RWPE1 (cell line): ENCODE data around the gene CST5.
"Not testable (repeated sequence)": the region's sequence is repeated elsewhere in the genome, so short reads cannot be mapped to it uniquely, and the experiment has no call there.

ENCODE experiments used
- CTCF ChIA-PET: fragments of 350-600 bp; sonication (Branson Sonifier 250); formaldehyde crosslinking; extraction: SDS; loops from one replicate; lab custom pipeline; 2021; lab: Yijun Ruan, JAX
- POLR2A ChIA-PET: fragments of 400-600 bp; formaldehyde crosslinking; extraction: SDS; loops from one replicate; lab custom pipeline; 2020; ENCODE audit warnings: antibody characterized with exemption; ENCODE audit not compliant: low non-redundant PET; lab: Yijun Ruan, JAX
- DNase-seq: peaks from one replicate; pipeline ENCODE4 v3.0.0; 2012; ENCODE audit warnings: low spot score
- H3K27ac ChIP-seq: fragments of 450-650 bp; 2 replicates; pipeline ENCODE4 v1.5.1; 2017
- CTCF ChIP-seq: fragments of 450-650 bp; conservative IDR thresholded peaks from 2 replicates; pipeline ENCODE4 v1.5.1; 2017; ENCODE audit warnings: low read depth, mild to moderate bottlenecking

CST5 gene

DNA sequence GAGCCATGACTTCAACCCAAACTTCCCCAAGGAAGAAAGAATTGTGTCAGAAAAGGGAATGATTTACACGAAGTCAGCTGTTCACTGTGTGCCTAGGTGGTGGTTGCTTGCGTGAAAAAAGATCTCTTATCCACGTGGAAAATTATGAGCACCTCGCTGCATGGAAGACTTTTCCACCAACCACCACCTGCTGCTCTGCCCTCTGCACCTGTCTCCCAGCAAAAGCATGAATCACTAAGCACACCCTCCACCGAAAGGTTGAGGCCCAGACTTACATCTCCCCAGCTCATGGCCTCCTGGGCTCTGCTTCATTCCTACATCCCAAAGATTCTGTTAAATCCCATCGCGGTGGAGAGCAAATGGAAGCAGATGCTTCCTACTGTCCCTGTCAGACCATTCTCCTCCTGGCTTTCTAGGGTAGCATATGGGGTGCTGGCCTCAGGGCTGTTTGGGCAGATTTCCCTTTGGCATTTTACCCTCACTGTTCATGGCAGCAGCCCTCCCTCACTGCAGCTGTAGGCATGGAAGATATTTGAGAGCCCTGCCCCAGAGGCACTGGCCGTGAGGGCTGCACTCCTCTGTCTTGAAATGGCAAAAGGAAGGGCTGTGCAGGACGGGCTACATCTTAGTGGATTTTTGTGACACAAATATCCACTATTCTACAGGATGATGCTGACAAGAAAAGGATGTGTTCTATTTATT lies 37.6 kb upstream of the CST5 start:
- no peak for TF ChIP-seq CTCF
- DNase-seq: no peak
- CTCF ChIA-PET: no interaction called here
- POLR2A ChIA-PET: no interaction called here
- no peak overlapping the region for H3K27ac ChIP-seq

DNA sequence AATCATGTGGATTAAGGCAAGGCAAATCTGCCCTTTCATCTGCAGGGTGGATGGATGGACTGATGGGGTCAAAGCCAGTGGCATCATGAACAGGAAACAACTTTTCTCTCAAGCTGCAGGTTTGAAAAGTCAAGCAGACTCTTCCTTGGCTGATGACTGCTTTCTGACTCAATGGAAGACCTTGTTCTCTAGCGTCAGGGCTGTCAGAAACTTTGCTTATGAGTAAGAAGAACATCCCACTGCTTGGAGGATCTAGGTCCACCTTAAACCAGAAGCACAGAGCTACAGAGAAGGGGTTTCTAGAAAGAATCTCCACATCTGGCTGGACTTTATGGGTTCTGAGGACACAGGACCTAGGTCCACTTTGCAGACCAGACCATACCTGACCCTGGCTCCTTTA lies 36.3 kb upstream of the CST5 start:
- no peak for DNase-seq
- no peak overlapping the region for H3K27ac ChIP-seq
- TF ChIP-seq CTCF: no peak
- CTCF ChIA-PET: no interaction called here
- POLR2A ChIA-PET: no interaction called here

DNA sequence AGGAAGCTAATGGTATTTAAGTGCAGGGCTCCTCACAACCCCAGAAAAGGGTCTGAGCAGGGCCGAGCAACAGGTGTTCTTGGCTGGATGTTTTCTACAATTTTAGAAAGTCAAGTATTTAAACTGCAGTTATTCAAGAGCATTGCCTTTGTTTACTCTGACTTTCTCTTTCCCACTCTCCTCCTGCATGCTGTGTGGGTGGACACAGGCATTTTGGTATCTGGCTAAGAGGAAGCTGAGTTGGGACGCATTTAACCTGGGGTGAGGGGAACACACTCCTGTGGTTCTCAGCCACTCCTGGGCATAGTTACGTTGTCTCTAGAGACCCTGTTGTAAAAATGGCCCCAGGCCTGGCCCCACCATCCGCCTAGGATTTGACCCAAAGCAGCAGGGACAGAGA lies 34.9 kb upstream of the CST5 start:
- CTCF ChIA-PET, POLR2A ChIA-PET, H3K27ac ChIP-seq, DNase-seq: not testable (repeated sequence)

- no peak overlapping the region for H3K27ac ChIP-seq
- no peak for DNase-seq
- ChIA-PET CTCF (no interaction called here), POLR2A (no interaction called here)
- no peak for TF ChIP-seq CTCF
Measured at GRCh38 chr20:23910210-23910609, 30.7 kb upstream of the CST5 start.

- ChIA-PET CTCF (no interaction called here), POLR2A (no interaction called here)
- TF ChIP-seq CTCF: no peak
- no peak overlapping the region for H3K27ac ChIP-seq
- DNase-seq: no peak
Measured at GRCh38 chr20:23909390-23909789, 29.8 kb upstream of the CST5 start.

GRCh38 chr20:23907579-23907978 lies 28.0 kb upstream of the CST5 start:
- no peak for TF ChIP-seq CTCF
- CTCF ChIA-PET: no interaction called here
- no peak for DNase-seq
- H3K27ac ChIP-seq: no peak overlapping the region
- POLR2A ChIA-PET: no interaction called here

DNA sequence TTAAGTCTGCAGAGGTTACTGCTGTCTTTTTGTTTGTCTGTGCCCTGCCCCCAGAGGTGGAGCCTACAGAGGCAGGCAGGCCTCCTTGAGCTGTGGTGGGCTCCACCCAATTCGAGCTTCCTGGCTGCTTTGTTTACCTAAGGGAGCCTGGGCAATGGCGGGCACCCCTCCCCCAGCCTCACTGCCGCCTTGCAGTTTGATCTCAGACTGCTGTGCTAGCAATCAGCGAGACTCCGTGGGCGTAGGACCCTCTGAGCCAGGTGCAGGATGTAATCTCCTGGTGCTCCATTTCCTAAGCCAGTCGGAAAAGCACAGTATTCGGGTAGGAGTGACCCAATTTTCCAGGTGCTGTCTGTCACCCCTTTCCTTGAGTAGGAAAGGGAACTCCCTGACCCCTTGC lies 22.8 kb upstream of the CST5 start:
- H3K27ac ChIP-seq, POLR2A ChIA-PET, CTCF ChIA-PET, DNase-seq: not testable (repeated sequence)

GRCh38 chr20:23890867-23891266 lies 11.3 kb upstream of the CST5 start:
- POLR2A ChIA-PET, CTCF ChIA-PET, H3K27ac ChIP-seq, DNase-seq: not testable (repeated sequence)
